Vein endothelial cell (primary cell): ENCODE data around the gene SAAL1. TPM values are rescaled to one million over a fixed set of nuclear protein-coding genes. Genes with fewer than 3 reads are reported as not detected.

Source experiments
- small RNA-seq: library from RNA; depleted of rRNA; stranded (forward); fragments of <200 nt; gene quantifications from one replicate; pipeline ENCODE3, GENCODE V24; 2012
- total RNA-seq: library from RNA; depleted of rRNA; stranded (reverse); fragments of >200 nt; gene quantifications from 2 replicates; pipeline ENCODE4 v1.2.3, GENCODE V29; 2012

Gene SAAL1
- total RNA-seq, result 17.0 and 20.2 TPM in 2 replicates

GRCh38 chr11:18105802-18106574, at the start of gene SAAL1:
Gene SAAL1 (minus strand): TSS chr11:18106082. CDS start chr11:18106041, 41 bp downstream.

GRCh38 chr11:18132341-18132740, 26.5 kb upstream of the SAAL1 start, which contains the start of gene MRGPRX3:
Gene MRGPRX3 (plus strand): TSS chr11:18132571. CDS start chr11:18137203, 4,632 bp downstream.

GRCh38 chr11:18046116-18046777, 59.6 kb downstream of the SAAL1 start, which contains the start of gene TPH1:
Gene TPH1 (minus strand): TSS chr11:18046269. CDS start chr11:18040762, 5,507 bp downstream.

Small RNA genes within 50 kb of the gene (small RNA-seq; reads per million reads assigned to genes)
- not detected for gene HIGD1AP5

Other genes with a start within 250 kb of the SAAL1 start
- 10.2 and 14.4 TPM in 2 replicates for gene SERGEF, start 93.0 kb downstream of the SAAL1 start, total RNA-seq
- 0.10 and 0.33 TPM in 2 replicates for gene TPH1, start 59.8 kb downstream of the SAAL1 start, total RNA-seq
- gene MRGPRX3, start 26.5 kb upstream of the SAAL1 start, total RNA-seq, result not detected in 2 replicates
- not detected in 2 replicates for gene MRGPRX4, start 66.8 kb upstream of the SAAL1 start, total RNA-seq
- not detected in 2 replicates for gene SAA4, start 130.7 kb upstream of the SAAL1 start, total RNA-seq
- gene SAA2, start 142.6 kb upstream of the SAAL1 start, total RNA-seq, result not detected in 2 replicates
- not detected in 2 replicates for gene SAA1, start 160.2 kb upstream of the SAAL1 start, total RNA-seq
- 22.9 and 25.1 TPM in 2 replicates for gene HPS5, start 216.1 kb upstream of the SAAL1 start, total RNA-seq
- gene GTF2H1, start 216.5 kb upstream of the SAAL1 start, total RNA-seq, result 67.9 and 85.9 TPM in 2 replicates